Fibroblast of villous mesenchyme (primary cell): Measurements from ENCODE around the gene C5orf15. TPM values are rescaled to one million over a fixed set of nuclear protein-coding genes. Genes with fewer than 3 reads are reported as not detected.
A peak's percentile ranks its signal among the peaks of the same experiment; 100 is the strongest.

ENCODE experiments used
- DNase-seq: peaks from one replicate; pipeline ENCODE4 v3.0.0-alpha.2; 2010; ENCODE audit warnings: low read depth
- H3K4me3 ChIP-seq: 2 replicates; pipeline ENCODE4 v1.5.1; 2011; ENCODE audit warnings: low read depth, mild to moderate bottlenecking, low read length
- CTCF ChIP-seq: IDR thresholded peaks from 2 replicates; pipeline ENCODE4 v1.5.1; 2012; ENCODE audit warnings: low read depth, mild to moderate bottlenecking, low read length; ENCODE audit not compliant: insufficient read depth
- total RNA-seq: library from RNA; depleted of rRNA; stranded (reverse); fragments of >200 nt; gene quantifications from 2 replicates; pipeline ENCODE4 v1.2.3, GENCODE V29; 2012

The C5orf15 gene
- total RNA-seq, 1 donor = 103 TPM

DNA sequence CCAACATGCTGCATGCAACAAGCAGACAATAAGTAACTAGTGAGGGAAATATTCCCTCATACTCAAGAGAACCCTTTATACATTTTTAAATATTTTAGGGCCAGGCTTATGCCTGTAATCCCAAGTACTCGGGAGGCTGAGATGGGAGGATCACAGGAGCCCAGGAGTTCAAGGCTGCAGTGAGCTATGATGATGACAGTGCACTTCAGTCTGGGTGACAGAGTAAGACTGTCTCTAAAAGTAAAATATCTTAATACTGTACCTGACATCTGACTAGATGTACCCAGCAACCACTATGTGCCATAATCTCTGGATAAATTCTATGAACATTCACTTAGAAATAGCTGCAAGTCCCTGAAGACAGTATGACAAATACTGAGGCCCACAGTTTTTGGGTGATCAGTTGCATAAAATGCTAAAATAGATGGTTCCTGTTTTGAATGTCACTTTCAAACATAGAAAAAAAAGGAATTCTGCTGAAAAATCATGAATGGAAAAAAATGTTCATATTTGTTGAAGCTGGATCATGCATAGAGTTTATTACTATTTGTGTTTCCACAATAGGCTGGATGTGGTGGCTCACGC is 2.0 kb upstream of the C5orf15 start:
- TF ChIP-seq CTCF = no peak
- no peak overlapping the region for H3K4me3 ChIP-seq
- DNase-seq = no peak

DNA sequence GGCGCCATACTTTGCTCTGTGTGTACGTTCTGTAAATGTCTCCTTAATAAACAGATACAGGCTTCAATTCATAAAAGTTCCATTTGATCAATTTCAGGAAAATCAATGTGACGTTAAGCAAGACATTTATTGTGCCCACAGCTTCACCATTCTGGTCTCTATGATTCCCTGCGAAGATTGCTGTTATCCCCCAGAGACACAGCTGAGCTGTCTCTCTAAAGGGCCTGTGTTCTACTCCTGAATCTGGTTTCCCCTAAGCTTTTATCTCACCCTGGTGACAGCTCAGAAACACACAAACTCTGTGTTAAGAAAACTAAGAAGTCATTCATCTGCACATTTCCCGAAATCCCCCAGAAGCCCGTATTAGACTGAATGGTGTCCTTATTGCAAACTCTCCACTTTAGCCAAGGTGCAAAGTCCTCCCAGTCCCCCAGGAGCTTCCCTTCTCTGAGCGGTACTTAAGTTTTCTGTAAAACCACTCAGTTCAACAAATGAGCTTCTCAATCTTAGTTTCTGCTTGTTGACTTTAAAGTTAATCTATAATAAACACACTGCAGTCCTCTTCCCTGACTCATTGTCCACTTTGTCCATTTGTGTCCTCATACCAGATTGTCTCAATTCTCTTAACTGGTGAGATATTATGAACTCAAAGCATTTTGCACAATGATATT is 1.4 kb upstream of the C5orf15 start:
- H3K4me3 ChIP-seq = no peak overlapping the region
- no peak for TF ChIP-seq CTCF
- peak; percentile 50 for DNase-seq

DNA sequence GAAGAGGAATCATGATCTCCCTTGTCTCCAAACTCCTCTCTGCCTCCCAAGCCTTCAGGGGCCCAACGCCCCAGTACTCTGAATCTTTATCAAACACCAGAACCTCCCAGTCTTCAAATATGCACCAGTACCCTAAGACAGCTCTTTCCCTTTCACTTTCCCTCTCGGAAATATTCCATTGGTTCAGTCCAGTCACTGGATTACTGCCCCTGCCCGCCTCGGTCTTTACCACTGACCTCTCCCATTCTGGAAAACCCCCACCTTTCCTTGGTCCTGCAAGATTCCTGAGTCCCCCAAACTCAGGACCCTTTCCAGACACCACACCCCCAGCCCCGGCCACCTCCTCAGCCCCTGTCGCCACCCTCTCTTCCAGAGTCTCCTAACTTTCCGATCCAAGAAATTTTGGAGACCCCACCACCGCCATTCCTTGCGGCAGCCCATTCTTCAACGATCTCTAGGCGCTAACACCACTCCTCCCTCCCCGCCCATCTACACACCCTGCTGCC is 674 bp downstream of the C5orf15 start:
- DNase-seq = peak; percentile 76
- peak overlapping the region; percentile 99 for H3K4me3 ChIP-seq
- no peak for TF ChIP-seq CTCF

GRCh38 chr5:133967124-133967523 is 1.3 kb downstream of the C5orf15 start:
- H3K4me3 ChIP-seq = peak overlapping the region; percentile 99
- peak; percentile 13 for DNase-seq
- TF ChIP-seq CTCF = no peak

DNA sequence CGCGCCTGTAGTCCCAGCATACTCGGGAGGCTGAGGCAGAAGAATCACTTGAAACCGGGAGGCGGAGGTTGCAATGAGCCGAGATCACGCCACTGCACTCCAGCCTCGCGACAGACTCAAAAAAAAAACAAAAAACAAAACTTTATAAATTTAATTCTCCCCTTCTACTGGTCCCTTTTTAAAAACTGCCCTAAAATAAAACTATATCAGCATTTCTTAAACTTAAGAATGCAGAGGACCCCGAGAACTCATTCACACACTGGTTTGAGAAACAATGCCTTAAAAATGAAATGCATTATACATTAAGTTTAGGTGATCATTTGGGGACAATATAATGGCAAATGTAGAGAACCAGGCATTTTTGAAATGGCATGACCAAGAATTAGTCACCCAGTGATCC is 2.3 kb downstream of the C5orf15 start:
- no peak overlapping the region for H3K4me3 ChIP-seq
- DNase-seq = no peak
- no peak for TF ChIP-seq CTCF

GRCh38 chr5:133963493-133964128 is 4.8 kb downstream of the C5orf15 start:
- no peak for DNase-seq
- no peak overlapping the region for H3K4me3 ChIP-seq
- no peak for TF ChIP-seq CTCF
